ENCODE results near the gene IFT74. TPM values are rescaled to one million over a fixed set of nuclear protein-coding genes. Genes with fewer than 3 reads are reported as not detected.
"Not testable (repeated sequence)": the region's sequence is repeated elsewhere in the genome, so short reads cannot be mapped to it uniquely, and the experiment has no call there.

Gene IFT74
- total RNA-seq, 4 donors from 2014 or later: 4.9 to 15.2 (median 13.0) TPM

GRCh38 chr9:27088981-27089380 lies 132.8 kb downstream of the IFT74 start:
- in situ Hi-C loops (cut with MboI; ENCODE audit: low sequenced_read_pairs in 4 of 4): no loop called here

GRCh38 chr9:27089706-27090105 lies 133.5 kb downstream of the IFT74 start:
- TF ChIP-seq CTCF (IDR thresholded peaks at IDR 0.05 in 4 of 5, conservative IDR thresholded peaks at IDR 0.05 in 1 of 5): no peak
- TF ChIP-seq POLR2A (IDR thresholded peaks at IDR 0.05): no peak
- no peak for DNase-seq
- in situ Hi-C loops (cut with MboI; ENCODE audit: low sequenced_read_pairs in 4 of 4) (no loop called here), intact Hi-C loops (cut with DNase I; ENCODE audit: low total_unique reads) (no loop called here)
- Histone ChIP-seq H3K36me3 (no peaks in the 10 kb centered on the region), H3K4me3 (no peak overlapping the region), H3K4me1 (no peaks in the 10 kb centered on the region), H3K27ac (no peak overlapping the region), H3K27me3 (no peaks in the 10 kb centered on the region), H3K9me3 (no peaks in the 10 kb centered on the region)
- ATAC-seq: no peak

More at GRCh38 chr9:27088981-27089380, 132.8 kb downstream of the IFT74 start:
- no peaks in the 10 kb centered on the region for H3K9me3 ChIP-seq
- H3K4me1 ChIP-seq: no peaks in the 10 kb centered on the region
- TF ChIP-seq POLR2A (IDR thresholded peaks at IDR 0.05) (no peak), CTCF (IDR thresholded peaks at IDR 0.05 in 4 of 5, conservative IDR thresholded peaks at IDR 0.05 in 1 of 5) (no peak)
- no peak overlapping the region for H3K27ac ChIP-seq
- ATAC-seq (no peak), DNase-seq (no peak)
- H3K36me3 ChIP-seq: no peaks in the 10 kb centered on the region
- H3K4me3 ChIP-seq: no peak overlapping the region
- intact Hi-C loops (cut with DNase I; ENCODE audit: low total_unique reads): no loop called here
- no peaks in the 10 kb centered on the region for H3K27me3 ChIP-seq

- intact Hi-C loops (cut with DNase I; ENCODE audit: low total_unique reads): no loop called here
- Histone ChIP-seq H3K36me3 (no peaks in the 10 kb centered on the region), H3K27me3 (no peaks in the 10 kb centered on the region), H3K4me3 (no peak overlapping the region), H3K9me3 (no peaks in the 10 kb centered on the region), H3K27ac (no peak overlapping the region), H3K4me1 (no peaks in the 10 kb centered on the region)
- TF ChIP-seq POLR2A (IDR thresholded peaks at IDR 0.05): no peak
- no peak for TF ChIP-seq CTCF (IDR thresholded peaks at IDR 0.05 in 4 of 5, conservative IDR thresholded peaks at IDR 0.05 in 1 of 5)
- no peak for DNase-seq
- in situ Hi-C loops (cut with MboI; ENCODE audit: low sequenced_read_pairs in 4 of 4): no loop called here
- ATAC-seq: no peak
Observed at GRCh38 chr9:27090231-27090630, 134.0 kb downstream of the IFT74 start.

GRCh38 chr9:27090711-27091110 lies 134.5 kb downstream of the IFT74 start:
- intact Hi-C loops (cut with DNase I; ENCODE audit: low total_unique reads): no loop called here
- Histone ChIP-seq H3K9me3 (no peaks in the 10 kb centered on the region), H3K27ac (no peak overlapping the region), H3K4me1 (no peaks in the 10 kb centered on the region), H3K36me3 (no peaks in the 10 kb centered on the region), H3K4me3 (no peak overlapping the region), H3K27me3 (no peaks in the 10 kb centered on the region)
- ATAC-seq (no peak), DNase-seq (no peak)
- TF ChIP-seq POLR2A (IDR thresholded peaks at IDR 0.05): no peak
- in situ Hi-C loops (cut with MboI; ENCODE audit: low sequenced_read_pairs in 4 of 4): no loop called here

- H3K9me3 ChIP-seq; H3K4me3 ChIP-seq; H3K36me3 ChIP-seq; in situ Hi-C loops (cut with MboI; ENCODE audit: low sequenced_read_pairs in 4 of 4); ATAC-seq; H3K27ac ChIP-seq; DNase-seq; H3K4me1 ChIP-seq; H3K27me3 ChIP-seq; intact Hi-C loops (cut with DNase I; ENCODE audit: low total_unique reads): not testable (repeated sequence)
Observed at GRCh38 chr9:27092496-27092895, 136.3 kb downstream of the IFT74 start.

GRCh38 chr9:27093384-27094067 lies 137.3 kb downstream of the IFT74 start:
- H3K4me3 ChIP-seq; H3K4me1 ChIP-seq; intact Hi-C loops (cut with DNase I; ENCODE audit: low total_unique reads); DNase-seq; ATAC-seq; H3K36me3 ChIP-seq; H3K9me3 ChIP-seq; in situ Hi-C loops (cut with MboI; ENCODE audit: low sequenced_read_pairs in 4 of 4); H3K27me3 ChIP-seq; H3K27ac ChIP-seq: not testable (repeated sequence)
